GM23248 (cell line): Measurements from ENCODE around the gene FAM174C.

Experiments used
- EZH2 ChIP-seq: fragments of 200-600 bp; sonication (generic); IDR thresholded peaks from 2 replicates; pipeline ENCODE4 v1.6.1; 2018; ENCODE audit warnings: antibody characterized with exemption, mild to moderate bottlenecking; ENCODE audit not compliant: insufficient read depth, poor library complexity, severe bottlenecking
- EZH2phosphoT487 ChIP-seq: fragments of 200-600 bp; sonication (generic); IDR thresholded peaks from 2 replicates; pipeline ENCODE4 v1.6.1; 2018; ENCODE audit warnings: antibody characterized with exemption, moderate library complexity, mild to moderate bottlenecking, low read depth; ENCODE audit not compliant: insufficient read depth

DNA sequence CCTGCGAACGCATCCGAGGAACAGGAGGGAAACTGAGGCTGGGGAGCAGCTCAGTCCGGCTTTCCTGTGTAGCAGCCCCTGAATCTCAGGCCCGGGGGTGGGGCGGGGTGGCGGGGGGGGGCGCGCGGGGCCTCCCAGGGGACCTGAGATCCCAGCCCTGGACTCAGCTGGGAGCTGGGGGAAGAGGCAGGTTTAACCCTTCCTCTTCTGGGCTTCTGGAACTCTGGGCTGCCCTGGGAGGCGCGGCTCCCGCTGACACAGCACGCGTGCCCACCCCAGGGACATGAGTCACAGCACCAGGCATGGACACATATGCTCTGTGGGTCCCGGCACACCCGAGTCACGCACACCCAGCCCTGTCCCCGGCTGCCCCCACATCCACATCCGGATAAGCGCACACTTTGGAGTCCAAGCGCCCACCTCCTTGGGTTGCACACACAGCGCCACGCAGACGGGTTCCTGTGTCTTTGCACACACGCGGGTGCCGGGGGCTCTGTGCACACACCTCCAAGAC is 9.7 kb upstream of the FAM174C start:
- TF ChIP-seq EZH2phosphoT487 (no peak), EZH2 (no peak)
